ENCODE results near the gene FLACC1. TPM values are rescaled to one million over a fixed set of nuclear protein-coding genes. Genes with fewer than 3 reads are reported as not detected.

FLACC1 gene
- total RNA-seq, 1 donor from 2014 or later, result 1.4 TPM

- no peak overlapping the region for H3K4me3 Mint-ChIP-seq
- H3K36me3 Mint-ChIP-seq, result no peaks in the 10 kb centered on the region
- no peaks in the 10 kb centered on the region for H3K9me3 Mint-ChIP-seq
- H3K27me3 Mint-ChIP-seq, result no peaks in the 10 kb centered on the region
- H3K27ac Mint-ChIP-seq, result no peak overlapping the region
- no peak for DNase-seq (ENCODE audit: extremely low spot score, unreplicated experiment)
- no peak for TF ChIP-seq CTCF (conservative IDR thresholded peaks at IDR 0.05)
- no peaks in the 10 kb centered on the region for H3K4me1 Mint-ChIP-seq (ENCODE audit: unreplicated experiment)
These were observed 10.0 kb downstream of the FLACC1 start for GRCh38 chr2:201347138-201347537.

GRCh38 chr2:201345625-201346213, 11.4 kb downstream of the FLACC1 start:
- H3K4me1 Mint-ChIP-seq (ENCODE audit: unreplicated experiment), result no peaks in the 10 kb centered on the region

GRCh38 chr2:201344663-201345366, 12.3 kb downstream of the FLACC1 start:
- no peaks in the 10 kb centered on the region for H3K9me3 Mint-ChIP-seq
- peak; percentile 34 for TF ChIP-seq CTCF (conservative IDR thresholded peaks at IDR 0.05)
- H3K4me1 Mint-ChIP-seq (ENCODE audit: unreplicated experiment), result no peaks in the 10 kb centered on the region
- H3K4me3 Mint-ChIP-seq, result no peak overlapping the region
- no peaks in the 10 kb centered on the region for H3K36me3 Mint-ChIP-seq
- H3K27ac Mint-ChIP-seq, result no peak overlapping the region
- no peaks in the 10 kb centered on the region for H3K27me3 Mint-ChIP-seq
- DNase-seq (ENCODE audit: extremely low spot score, unreplicated experiment), result no peak

More at GRCh38 chr2:201345625-201346213, 11.4 kb downstream of the FLACC1 start:
- Mint-ChIP-seq H3K36me3 (no peaks in the 10 kb centered on the region), H3K27me3 (no peaks in the 10 kb centered on the region), H3K4me3 (no peak overlapping the region), H3K9me3 (no peaks in the 10 kb centered on the region), H3K27ac (no peak overlapping the region)
- no peak for DNase-seq (ENCODE audit: extremely low spot score, unreplicated experiment)
- no peak for TF ChIP-seq CTCF (conservative IDR thresholded peaks at IDR 0.05)

- no peak for DNase-seq (ENCODE audit: extremely low spot score, unreplicated experiment)
- no peak overlapping the region for H3K27ac Mint-ChIP-seq
- no peak for TF ChIP-seq CTCF (conservative IDR thresholded peaks at IDR 0.05)
- H3K4me3 Mint-ChIP-seq, result no peak overlapping the region
- no peaks in the 10 kb centered on the region for H3K36me3 Mint-ChIP-seq
- H3K4me1 Mint-ChIP-seq (ENCODE audit: unreplicated experiment), result no peaks in the 10 kb centered on the region
- H3K9me3 Mint-ChIP-seq, result no peaks in the 10 kb centered on the region
- H3K27me3 Mint-ChIP-seq, result no peaks in the 10 kb centered on the region
These were observed 13.6 kb downstream of the FLACC1 start for GRCh38 chr2:201343559-201343958.

- H3K27me3 Mint-ChIP-seq, result no peaks in the 10 kb centered on the region
- no peaks in the 10 kb centered on the region for H3K36me3 Mint-ChIP-seq
These were observed 14.2 kb downstream of the FLACC1 start for GRCh38 chr2:201342923-201343322.

More at GRCh38 chr2:201342923-201343322, 14.2 kb downstream of the FLACC1 start:
- no peak for TF ChIP-seq CTCF (conservative IDR thresholded peaks at IDR 0.05)
- Mint-ChIP-seq H3K4me3 (no peak overlapping the region), H3K4me1 (ENCODE audit: unreplicated experiment) (no peaks in the 10 kb centered on the region), H3K27ac (no peak overlapping the region), H3K9me3 (no peaks in the 10 kb centered on the region)
- no peak for DNase-seq (ENCODE audit: extremely low spot score, unreplicated experiment)
